Limb (tissue), 2 donors: Measurements from ENCODE around the gene AP3D1.

Source experiments
- DNase-seq, 2 donors: peaks; one replicate each; pipeline ENCODE4 v3.0.0-alpha.2; 2016; ENCODE audit errors: extremely low spot score in 2 of 2

AP3D1 gene

DNA sequence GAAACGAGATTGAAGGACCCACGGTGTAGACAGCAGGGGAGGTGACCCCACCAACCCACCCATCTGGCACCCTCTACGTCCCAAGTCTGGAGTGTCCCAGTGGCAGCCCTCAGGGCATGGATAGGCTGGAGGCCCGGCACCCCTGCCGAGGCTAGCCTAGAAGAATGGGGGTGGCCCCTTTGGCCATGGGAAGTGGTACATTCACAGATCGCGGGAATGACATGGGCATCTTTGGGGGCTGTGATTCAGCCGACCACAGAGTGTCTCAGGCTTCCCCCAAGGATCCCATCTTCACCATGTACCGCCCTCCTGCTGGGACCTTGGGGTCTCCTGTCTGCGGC lies 89.0 kb downstream of the AP3D1 start:
- no peak for DNase-seq

DNA sequence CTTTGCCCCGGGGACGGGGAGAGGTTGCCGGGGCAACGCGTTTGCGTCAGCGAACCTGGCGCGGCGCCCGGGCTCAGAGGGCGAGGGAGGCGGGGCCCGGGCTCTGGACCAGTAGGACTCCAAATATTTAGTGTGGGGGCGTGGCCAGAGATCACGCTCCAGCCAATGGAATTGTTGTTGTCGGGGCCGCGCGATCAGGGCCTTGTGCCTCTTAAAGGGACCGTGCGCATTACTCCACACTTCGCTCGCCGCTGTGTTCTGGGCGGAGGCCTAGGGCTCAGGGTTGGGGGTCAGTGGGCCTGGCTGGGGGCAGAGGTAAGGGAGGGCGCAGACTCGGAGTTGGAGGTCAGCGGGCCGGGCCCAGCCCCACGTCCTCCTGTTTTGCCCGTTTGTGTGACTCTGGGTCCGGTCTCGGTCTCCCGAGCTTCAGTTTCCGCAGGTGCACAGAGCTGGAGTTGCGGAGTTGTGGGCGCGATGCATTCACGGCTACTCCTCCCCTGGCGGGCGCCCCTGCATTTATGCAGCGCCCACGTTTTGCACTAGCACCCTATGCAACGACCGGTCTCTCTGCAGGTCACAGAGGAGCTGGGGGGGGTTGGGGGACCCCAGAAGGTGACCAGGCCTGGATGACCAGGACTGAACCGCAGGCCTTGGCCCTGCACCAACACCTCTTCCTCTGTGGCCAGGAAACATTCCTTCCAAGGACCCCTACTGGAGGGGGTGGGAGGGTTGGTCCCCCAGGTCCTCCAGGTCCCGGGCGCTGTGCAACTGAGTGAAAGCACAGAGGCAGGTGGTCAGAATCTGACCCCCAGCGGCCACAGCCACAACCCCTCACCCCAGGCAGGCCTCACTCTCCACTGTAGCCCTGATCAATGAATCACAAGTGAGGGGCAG lies 89.6 kb downstream of the AP3D1 start:
- peak; percentile 99 to 100 for DNase-seq

DNA sequence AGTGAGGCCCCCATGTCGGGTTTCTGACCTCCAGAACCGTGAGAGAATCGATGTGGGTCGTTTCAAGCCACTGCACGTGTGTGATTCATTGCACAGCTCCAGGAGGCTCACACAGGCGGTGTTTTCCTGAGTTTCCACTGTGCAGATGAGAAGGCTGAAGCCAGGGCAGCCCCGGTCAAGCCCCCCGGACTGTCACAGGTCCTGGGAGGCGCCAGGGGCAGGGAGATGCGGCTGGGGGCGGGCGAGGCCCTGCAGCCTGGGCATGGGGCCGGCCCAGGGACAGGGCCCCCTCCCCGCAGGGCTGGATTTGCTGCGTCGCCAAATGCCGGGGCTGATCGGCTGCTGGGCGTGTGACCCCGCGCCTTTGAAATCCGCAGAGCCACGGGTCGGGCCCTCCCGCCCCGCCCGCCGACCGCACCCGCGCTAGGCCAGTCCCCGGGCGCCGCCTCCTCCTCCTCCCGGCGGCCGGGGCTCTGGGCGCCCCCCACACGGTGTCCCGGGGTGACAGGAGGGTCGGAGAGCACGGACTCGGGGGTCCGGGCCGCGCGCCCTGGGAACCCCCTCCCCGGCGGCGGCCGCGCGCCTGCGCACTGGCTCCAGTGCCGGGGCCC lies 90.4 kb downstream of the AP3D1 start:
- peak in 1 of 2 donors; percentile 47 for DNase-seq

DNA sequence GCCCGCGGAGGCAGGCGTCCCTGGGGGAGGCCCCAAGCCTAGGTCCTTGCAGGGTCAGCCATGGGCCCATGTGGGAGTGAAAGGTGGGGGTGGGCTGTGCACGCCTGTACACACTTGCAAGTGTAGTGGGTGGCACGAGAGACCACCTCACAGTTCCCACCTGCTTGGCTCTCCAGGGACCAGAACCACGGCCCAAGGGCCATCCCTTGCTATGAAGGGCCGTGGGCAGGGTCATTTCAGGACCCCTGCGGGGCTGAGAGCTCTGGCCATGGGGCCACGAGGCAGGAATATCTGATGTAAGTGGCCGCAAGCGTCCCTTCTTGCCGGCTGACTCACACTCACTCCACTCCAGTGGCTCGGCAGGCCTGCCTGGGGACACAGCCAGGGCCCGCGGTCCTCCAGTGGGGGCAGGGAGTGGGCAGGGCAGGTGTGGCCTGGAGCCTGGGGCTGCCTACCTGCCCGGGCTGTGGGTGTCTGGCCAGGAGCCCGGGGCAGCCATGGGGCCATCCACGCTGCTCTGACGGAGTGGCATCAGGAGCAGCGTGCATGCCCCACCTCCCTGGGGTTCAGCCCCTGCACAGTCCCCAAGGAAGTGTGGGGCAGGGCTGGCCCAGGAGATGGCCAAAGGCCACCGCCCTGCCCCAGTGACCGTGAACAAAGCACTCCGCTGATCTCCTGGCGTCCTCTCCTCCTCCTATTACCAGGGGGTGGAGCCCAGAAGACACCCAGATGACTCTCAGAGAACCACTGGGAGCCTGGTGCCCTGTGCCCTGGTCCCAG lies 91.8 kb downstream of the AP3D1 start:
- DNase-seq, result no peak

DNA sequence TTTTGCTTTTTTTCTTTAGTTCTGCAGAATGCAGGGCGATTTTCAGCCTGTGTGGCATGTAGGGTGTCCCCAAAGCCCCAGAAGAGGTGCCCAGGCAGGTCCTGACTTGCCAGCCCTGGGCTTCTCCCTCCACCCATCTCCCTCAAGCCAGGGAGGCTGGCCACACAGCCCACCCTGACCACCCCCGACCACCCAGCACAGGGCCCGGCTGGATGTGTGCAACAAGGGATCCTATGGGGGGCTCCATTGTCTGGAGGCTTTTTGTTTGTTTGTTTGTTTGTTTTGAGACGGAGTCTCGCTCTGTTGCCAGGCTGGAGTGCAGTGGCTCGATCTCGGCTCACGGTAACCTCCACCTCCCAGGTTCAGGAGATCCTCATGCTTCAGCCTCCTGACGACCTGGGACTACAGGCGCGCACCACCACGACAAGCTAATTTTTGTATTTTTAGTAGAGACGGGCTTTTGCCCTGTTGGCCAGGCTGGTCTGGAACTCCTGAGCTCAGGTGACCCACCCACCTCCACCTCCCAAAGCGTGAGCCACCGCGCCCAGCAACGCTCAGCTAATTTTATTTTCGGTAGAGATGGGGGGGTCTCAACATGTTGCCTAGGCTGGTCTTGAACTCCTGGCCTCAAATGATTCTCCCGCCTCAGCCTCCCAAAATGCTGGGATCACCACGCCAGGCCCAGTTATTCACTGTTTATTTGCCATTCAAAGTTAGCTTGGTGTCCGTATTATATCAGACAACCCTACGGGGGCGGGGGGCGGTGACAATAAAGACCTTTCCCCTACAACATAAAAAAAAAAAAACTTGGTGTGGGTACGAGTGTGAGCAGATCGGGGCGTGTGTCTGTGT lies 92.6 kb downstream of the AP3D1 start:
- no peak for DNase-seq

DNA sequence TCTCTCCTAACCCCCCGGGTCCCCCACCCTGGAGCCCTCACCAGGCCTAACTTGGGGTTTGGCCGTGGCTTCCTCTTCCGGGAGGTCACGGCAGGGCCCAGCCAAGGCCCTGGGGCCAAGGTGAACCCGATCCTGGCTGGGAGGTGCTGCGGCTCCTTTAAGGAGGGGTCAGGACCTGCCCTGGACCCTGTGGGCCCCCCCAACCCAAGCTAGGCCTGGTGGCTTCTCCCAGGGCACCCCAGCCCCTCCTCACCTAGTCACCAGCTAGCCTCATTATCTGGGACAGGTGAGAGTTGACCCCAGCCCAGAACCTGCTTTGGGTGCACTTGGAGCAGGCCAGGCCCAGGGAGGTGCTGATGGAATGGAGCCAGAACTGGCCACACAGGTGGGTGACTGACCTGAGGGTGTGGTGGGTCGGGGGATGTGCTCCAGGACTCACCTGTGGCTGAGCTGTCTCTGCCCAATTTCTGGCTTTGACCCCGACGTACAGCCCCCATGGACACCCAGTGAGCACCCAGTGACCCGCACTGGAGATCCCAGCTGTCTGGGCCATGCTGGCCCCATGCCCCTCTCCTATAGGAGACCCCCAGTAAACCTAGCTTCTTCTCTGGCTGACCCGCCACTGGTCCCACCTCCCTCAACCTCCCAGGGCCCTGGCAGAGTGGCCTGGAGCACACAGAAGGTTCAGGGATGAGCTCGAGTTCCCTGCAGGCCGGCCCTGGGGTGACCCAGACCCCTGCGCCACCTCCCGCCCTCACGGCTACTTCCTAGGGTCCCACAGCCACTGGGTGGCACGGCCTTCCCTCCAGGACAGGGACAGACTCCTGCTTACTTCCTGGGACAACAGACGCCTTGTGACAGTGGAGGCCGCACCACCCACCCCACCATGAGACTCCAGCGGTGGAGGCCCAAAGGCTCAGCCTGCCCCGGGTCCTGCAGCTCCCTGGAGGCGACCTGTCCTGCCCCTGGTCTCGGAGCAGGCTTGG lies 93.6 kb downstream of the AP3D1 start:
- DNase-seq, result no peak

DNA sequence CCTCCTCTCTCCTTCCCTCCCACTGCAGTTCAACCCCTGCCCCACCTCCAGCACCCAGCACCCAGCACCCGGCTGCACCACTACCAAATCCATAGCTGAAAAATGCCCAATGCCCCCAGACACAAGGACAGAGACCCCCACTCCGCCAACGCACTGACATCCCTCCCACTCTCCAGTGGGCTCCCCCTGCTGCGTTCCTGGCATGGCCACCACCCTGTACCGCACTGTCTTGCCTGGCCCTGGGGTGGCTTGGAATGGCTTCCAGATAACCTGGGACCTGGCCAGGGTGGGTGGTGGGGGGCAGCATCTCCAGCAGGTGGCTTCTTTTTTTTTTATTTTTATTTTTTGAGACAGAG lies 94.6 kb downstream of the AP3D1 start:
- no peak for DNase-seq

DNA sequence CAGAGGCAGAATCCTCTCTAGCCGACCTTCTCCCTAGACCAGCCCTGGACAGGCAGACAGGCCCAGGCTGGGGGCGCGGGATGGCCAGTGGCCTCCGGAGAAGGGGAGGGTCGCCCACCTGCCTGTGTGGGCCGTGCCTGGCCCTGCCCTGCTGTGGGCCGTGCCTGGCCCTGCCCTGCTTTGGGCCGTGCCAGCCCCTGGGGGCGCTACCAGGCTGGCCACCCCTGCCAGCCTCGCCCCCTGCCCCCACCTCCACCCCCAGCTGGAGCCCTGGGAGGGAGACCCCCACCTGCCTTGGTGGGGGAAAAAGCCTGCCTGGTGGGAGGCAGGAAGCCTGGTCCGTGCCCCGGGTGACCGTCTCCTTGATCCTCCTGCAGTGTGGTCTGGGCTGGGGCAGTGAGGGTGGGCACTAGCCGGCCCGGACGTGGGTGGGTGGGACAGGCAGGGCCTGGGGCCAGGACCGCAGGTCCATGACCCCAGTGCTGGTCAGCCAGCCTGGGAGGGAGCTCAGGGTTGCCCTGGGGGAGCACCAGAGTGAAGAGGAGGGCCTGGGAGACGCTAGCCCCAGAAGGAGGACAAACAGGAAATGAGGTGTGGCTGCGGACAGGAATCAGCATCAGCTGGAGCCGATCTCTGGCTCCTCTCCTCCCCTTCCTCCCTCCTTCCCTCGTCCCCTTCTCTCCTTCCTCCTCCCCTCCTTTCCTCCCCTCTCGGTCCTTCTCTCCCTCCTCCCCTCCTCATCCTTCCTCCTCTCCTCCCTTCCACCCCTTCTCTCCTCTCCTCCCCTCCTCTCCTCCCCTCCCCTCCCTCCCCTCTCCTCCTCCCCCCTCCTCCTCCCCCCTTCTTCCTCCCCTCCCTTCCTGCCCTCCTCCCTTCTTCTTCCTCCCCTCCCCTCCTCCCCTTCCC lies 95.2 kb downstream of the AP3D1 start:
- DNase-seq, result peak in 1 of 2 donors; percentile 76

DNA sequence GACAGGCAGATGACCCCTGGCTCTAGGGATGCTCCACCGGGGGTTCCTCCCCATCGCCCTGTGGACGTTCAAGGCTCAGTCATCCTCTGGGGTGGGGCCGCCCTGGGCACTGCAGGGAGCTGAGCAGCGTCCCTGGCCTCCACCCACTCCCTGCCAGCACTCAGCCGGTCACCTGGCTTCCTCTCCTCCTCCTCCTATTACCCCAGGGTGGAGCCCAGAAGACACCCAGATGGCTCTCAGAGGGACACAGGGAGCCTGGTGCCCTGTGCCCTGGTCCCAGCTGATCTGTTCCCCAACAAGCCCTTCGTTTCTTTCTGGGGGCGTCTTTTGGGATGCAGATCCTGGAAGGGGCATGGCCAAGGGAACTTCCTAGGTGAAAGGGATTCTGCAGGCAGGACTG lies 96.6 kb downstream of the AP3D1 start:
- DNase-seq, result no peak

DNA sequence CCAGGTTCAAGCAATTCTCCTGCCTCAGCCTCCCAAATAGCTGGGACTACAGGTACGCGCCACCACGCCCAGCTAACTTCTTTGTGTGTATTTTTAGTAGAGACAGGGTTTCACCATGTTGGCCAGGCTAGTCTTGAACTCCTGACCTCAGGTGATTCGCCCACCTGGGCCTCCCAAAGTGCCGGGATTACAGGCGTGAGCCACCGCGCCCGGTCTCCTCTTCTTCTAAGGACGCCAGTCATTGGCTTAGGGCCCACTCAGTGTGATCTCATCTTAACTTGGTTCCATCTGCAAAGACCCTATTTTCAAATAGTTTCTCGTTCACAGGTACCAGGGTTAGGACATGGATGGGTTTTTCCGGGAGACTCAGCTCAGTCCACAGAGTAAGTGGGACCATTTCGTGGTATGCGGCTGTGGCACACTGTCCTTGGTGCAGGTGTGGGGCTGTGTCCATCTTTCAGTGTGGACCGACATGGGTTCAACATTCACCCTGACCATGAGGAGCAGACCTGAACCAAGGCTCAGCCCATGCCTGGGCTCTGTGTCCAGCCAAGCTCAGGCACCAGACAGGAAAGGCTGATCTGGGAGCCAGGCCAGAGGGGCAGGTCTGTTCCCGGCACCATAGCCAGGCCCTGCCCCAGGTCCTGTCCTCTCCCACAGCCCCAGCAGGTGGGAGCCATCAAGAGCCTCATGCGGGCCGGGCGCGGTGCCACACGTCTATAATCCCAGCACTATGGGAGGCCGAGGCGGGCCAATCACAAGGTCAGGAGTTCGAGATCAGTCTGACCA lies 97.6 kb downstream of the AP3D1 start:
- DNase-seq, result no peak

DNA sequence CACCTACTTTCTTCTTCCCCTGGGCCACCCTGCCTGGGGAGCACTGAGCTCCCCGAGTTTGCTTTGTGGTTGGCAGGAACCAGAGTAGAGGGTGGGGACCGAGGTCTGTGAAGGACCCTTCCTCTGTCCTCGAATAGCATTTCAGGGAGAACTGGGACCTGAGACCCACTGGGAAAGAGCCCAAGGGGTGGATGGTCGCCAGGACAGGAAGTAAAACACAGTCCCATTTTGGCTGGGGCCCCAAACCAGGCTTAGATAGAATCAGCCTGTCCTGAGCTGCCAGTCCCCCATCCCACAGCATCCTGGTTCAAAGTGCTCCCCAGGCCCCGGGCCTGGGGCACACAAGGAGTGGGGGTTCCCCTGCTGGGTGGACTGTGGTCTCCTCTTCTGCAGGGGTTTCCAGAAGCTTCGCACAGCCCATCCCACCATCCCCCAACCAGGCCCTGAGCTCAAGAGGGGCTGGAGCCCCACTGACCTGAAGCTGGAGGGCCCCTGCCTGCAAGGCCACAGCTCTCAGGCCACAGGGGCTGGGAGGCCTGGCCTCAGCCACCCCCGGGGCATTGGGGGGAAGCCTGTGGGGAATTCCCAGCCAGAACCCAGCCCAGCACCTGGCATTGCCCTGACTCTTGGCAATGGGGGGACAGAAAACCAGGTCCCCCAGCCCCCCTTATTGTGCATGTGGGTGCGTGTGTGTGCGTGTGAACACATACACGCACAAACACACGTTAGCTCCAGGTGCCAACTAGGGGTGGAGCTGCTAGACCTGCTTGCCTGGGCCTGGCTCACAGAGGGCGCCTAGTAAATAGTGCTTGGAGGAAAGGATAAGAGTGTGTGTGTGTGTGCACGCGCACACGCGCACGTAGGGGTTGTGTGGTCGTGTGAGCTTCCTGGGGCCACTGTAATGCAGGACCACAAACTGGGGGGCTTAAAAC lies 99.3 kb downstream of the AP3D1 start:
- DNase-seq, result peak in 1 of 2 donors; percentile 33

DNA sequence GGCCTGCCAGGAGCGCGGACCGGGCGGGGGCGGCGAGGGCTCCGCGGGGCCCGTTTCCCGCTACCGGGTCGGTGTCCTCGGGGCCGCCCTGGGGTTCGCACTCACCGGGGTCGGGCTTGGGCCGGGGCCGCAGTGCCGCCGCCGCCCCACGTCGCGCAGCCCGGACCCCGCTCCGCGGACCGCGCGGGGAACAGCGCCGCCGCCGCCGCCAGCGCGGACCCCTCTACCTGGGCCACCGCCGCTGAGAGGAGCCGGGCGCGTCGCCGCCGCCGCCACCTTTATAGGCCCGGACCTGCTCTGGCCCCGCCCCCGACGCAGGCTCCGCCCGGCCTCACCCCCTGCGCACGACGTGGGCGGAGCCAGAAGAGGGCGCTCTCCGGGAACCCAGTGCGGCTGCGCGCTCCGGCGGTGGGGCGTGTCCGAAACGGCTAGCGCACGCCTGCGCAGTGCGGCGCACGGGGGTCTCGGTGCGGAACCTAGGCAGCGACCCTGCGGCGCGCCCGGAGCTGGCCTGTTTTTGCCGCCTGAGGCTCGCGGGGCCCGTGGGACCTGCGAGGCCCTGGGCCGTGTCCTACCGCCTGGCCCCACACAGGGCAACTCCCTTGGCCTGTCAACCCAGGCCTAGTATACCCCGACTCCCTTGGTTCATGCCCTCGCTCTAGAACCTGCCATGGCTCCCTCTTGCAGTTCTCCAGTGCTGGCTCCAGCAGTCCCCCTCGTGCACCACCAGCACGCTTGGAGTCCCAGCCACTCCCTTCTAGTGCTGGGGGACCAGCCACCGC lies 100.2 kb downstream of the AP3D1 start, which contains the start of gene MKNK2:
MKNK2 (minus strand) TSS at position 254 of the 782 bp plus-strand sequence. CDS start 393 bp downstream, outside the sequence.
- DNase-seq, result peak; percentile 93 to 98
